ENCODE data around the gene NR2C2AP.

DNA sequence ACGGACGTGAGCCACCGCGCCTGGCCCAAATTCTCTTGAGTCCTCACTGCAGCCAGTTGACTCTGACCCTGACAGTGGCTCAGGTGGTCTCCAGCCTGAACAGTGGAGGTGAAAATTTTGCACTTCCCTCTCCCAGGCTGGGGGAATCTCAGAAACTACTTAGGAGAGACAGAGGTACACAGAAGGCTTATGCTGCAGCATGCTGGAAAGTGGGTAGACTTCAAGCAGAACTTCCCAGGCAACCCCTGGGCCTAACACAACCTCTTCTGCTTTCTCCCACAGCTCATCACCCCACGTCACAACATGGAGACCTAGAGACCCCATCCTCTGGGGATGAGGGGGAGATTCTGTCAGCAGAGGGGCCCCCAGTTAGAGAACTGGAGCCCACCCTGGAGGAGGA is 23.0 kb upstream of the NR2C2AP start:
- TF ChIP-seq CTCF (CRISPR knock-in tag; IDR thresholded peaks at IDR 0.05) (no peak), POLR2A (IDR thresholded peaks at IDR 0.05; ENCODE audit: insufficient read depth in 1 of 2, low read depth in 2 of 2, low read length in 2 of 2) (no peak), STAG1 (CRISPR knock-in tag; IDR thresholded peaks at IDR 0.05) (no peak), EP300 (IDR thresholded peaks at IDR 0.05; ENCODE audit: low read depth in 2 of 2, low read length in 2 of 2) (no peak), EP300 (CRISPR knock-in tag; IDR thresholded peaks at IDR 0.05; ENCODE audit: borderline replicate concordance) (no peak), ZNF343 (CRISPR knock-in tag; IDR thresholded peaks at IDR 0.05) (no peak), ADNP (CRISPR knock-in tag; IDR thresholded peaks at IDR 0.05) (no peak), ZFP36 (IDR thresholded peaks at IDR 0.05; ENCODE audit: borderline replicate concordance, low read depth, low read length, partially characterized antibody) (no peak), EZH2 (conservative IDR thresholded peaks at IDR 0.05; ENCODE audit: low read depth, low read length) (no peak), TCF7L2 (IDR thresholded peaks at IDR 0.05; ENCODE audit: low read depth, low read length) (no peak), ZNF629 (CRISPR knock-in tag; conservative IDR thresholded peaks at IDR 0.05) (no peak), NAIF1 (CRISPR knock-in tag; IDR thresholded peaks at IDR 0.05; ENCODE audit: borderline replicate concordance) (no peak)
- TF ChIP-seq, protein P1, sequence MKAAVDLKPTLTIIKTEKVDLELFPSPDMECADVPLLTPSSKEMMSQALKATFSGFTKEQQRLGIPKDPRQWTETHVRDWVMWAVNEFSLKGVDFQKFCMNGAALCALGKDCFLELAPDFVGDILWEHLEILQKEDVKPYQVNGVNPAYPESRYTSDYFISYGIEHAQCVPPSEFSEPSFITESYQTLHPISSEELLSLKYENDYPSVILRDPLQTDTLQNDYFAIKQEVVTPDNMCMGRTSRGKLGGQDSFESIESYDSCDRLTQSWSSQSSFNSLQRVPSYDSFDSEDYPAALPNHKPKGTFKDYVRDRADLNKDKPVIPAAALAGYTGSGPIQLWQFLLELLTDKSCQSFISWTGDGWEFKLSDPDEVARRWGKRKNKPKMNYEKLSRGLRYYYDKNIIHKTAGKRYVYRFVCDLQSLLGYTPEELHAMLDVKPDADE (CRISPR knock-in tag; IDR thresholded peaks at IDR 0.05): no peak
- TF ChIP-seq, protein P2, sequence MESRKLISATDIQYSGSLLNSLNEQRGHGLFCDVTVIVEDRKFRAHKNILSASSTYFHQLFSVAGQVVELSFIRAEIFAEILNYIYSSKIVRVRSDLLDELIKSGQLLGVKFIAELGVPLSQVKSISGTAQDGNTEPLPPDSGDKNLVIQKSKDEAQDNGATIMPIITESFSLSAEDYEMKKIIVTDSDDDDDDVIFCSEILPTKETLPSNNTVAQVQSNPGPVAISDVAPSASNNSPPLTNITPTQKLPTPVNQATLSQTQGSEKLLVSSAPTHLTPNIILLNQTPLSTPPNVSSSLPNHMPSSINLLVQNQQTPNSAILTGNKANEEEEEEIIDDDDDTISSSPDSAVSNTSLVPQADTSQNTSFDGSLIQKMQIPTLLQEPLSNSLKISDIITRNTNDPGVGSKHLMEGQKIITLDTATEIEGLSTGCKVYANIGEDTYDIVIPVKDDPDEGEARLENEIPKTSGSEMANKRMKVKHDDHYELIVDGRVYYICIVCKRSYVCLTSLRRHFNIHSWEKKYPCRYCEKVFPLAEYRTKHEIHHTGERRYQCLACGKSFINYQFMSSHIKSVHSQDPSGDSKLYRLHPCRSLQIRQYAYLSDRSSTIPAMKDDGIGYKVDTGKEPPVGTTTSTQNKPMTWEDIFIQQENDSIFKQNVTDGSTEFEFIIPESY (CRISPR knock-in tag; IDR thresholded peaks at IDR 0.05): no peak
- TF ChIP-seq, protein P3, sequence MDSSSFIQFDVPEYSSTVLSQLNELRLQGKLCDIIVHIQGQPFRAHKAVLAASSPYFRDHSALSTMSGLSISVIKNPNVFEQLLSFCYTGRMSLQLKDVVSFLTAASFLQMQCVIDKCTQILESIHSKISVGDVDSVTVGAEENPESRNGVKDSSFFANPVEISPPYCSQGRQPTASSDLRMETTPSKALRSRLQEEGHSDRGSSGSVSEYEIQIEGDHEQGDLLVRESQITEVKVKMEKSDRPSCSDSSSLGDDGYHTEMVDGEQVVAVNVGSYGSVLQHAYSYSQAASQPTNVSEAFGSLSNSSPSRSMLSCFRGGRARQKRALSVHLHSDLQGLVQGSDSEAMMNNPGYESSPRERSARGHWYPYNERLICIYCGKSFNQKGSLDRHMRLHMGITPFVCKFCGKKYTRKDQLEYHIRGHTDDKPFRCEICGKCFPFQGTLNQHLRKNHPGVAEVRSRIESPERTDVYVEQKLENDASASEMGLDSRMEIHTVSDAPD (CRISPR knock-in tag; IDR thresholded peaks at IDR 0.05): no peak

Data from HepG2 (cell line).